Heart left ventricle (tissue), 16 donors: ENCODE results near the gene OR4N5. TPM values are rescaled to one million over a fixed set of nuclear protein-coding genes. Genes with fewer than 3 reads are reported as not detected.
"Not testable (repeated sequence)": the region's sequence is repeated elsewhere in the genome, so short reads cannot be mapped to it uniquely, and the experiment has no call there.

Experiments
- ATAC-seq, 4 donors: fragments of 200-7000 bp; cut with Tn5 transposase; one replicate each; pipeline ENCODE4 v1.9.1; 2020 to 2022; ENCODE audit warnings: moderate library complexity in 4 of 4, mild to moderate bottlenecking in 3 of 4, moderate number of reproducible peaks in 1 of 4
- DNase-seq, 5 donors: peaks; one replicate each; pipeline ENCODE4 v3.0.0-alpha.2; 2020
- H3K27ac ChIP-seq, 12 donors: fragments of 200-600 bp; sonication (generic) in 4 of 12; one replicate each; pipeline versions ENCODE4 v1.5.0 to v1.8.0; 2016 to 2022; ENCODE audit warnings: mild to moderate bottlenecking in 2 of 12
- H3K27me3 ChIP-seq, 9 donors: fragments of 200-600 bp; sonication (generic) in 2 of 9; one replicate each; pipeline versions ENCODE4 v1.5.1 to v1.8.0; 2016 to 2022; ENCODE audit warnings: mild to moderate bottlenecking in 3 of 9
- H3K36me3 ChIP-seq, 9 donors: fragments of 200-600 bp; sonication (generic) in 2 of 9; one replicate each; pipeline versions ENCODE4 v1.5.0 to v1.8.0; 2018 to 2022; ENCODE audit warnings: mild to moderate bottlenecking in 2 of 9
- H3K4me1 ChIP-seq, 12 donors: fragments of 200-600 bp; sonication (generic) in 4 of 12; one replicate each; pipeline versions ENCODE4 v1.5.0 to v1.8.0; 2016 to 2022; ENCODE audit warnings: mild to moderate bottlenecking in 3 of 12
- H3K4me3 ChIP-seq, 12 donors: fragments of 200-600 bp; sonication (generic) in 4 of 12; one replicate each; pipeline versions ENCODE4 v1.5.0 to v1.8.0; 2017 to 2022; ENCODE audit warnings: mild to moderate bottlenecking in 9 of 12, moderate library complexity in 4 of 12
- H3K9me3 ChIP-seq, 12 donors: fragments of 200-600 bp; sonication (generic) in 4 of 12; one replicate each; pipeline versions ENCODE4 v1.5.0 to v1.8.0; 2016 to 2022; ENCODE audit warnings: mild to moderate bottlenecking in 1 of 12
- CTCF ChIP-seq, 12 donors: fragments of 200-600 bp; sonication (generic) in 4 of 12; IDR thresholded peaks; one replicate each; pipeline versions ENCODE4 v1.5.0 to v1.8.0; 2018 to 2022; ENCODE audit warnings: antibody characterized with exemption in 12 of 12, mild to moderate bottlenecking in 5 of 12
- POLR2A ChIP-seq, 2 donors: fragments of 450-650 bp; IDR thresholded peaks; one replicate each; pipeline ENCODE4 v1.6.1; 2017; ENCODE audit warnings: antibody characterized with exemption in 2 of 2, mild to moderate bottlenecking in 2 of 2, moderate library complexity in 2 of 2
- WGBS, 4 donors: extraction: QIAGEN DNeasy Blood & Tissue Kit in 2 of 4; methylation state at CpG; one replicate each; pipeline versions ENCODE4 v1.1.5 to v1.1.7; 2013 to 2018; 5-methylcytosine and 5-hydroxymethylcytosine counted together
- intact Hi-C, 10 donors: fragments of 100-400 bp; cut with DNase I; formaldehyde crosslinking; loops; one replicate each; pipeline versions ENCODE4 v1.11.1 to v1.14.2; 2022
- polyA plus RNA-seq, 2 donors: library from polyadenylated mRNA; stranded (reverse); fragments of 200-250 nt; gene quantifications; one replicate each; pipeline ENCODE4 v1.2.3, GENCODE V29; 2013
- total RNA-seq, 9 donors: library from RNA; depleted of rRNA in 2 of 9; stranded (reverse); fragments of >200 nt in 2 of 9; fragmentation: NEBNext Ultra II Directional in 3 of 9; extraction: Animal tissue kit (Norgen Biotek cat#: 25700) in 3 of 9; gene quantifications; one replicate each; pipeline versions ENCODE4 v1.1.0 to v1.2.4, GENCODE V29; 2016 to 2023
- donor health status: ischemic (EF 13 %, LVEDD 7.1; RV severe dilation, severe dysfunction).
- donor health status: healthy with polysubstance abuse.
- donor health status: DM: no; HTN: yes; CAD: no.
- donor health status: DM: no; HTN: no; CAD: no.
- donor health status: ischemic (EF 25% LVEDD 6.9; RV normal size, moderate dysfunction).
- donor health status: ischemic (EF 25% LVEDD 5.7; RV mildly dilated, moderate dysfunction).
- donor health status: healthy.
- donor health status: DM: yes; HTN: yes; CAD: no.
- donor health status: ischemic (EF 35%, LVEDD 5.7; RV mildly dilated, moderate dysfunction).
- donor health status: nonischemic (EF 11% LVEDD 7.7; RV severe dilation, severe dysfunction).
- donor health status: DM: yes; HTN: yes; CAD: no.
- donor health status: PGD.
- donor health status: ischemic (EF 29% LVEDD 5.4; RV normal size, mild dysfunction).
- donor health status: nonischemic (EF 23%, LVEDD 6.1; RV moderate dilation, normal function).

OR4N5 gene
- total and polyA plus RNA-seq, 11 donors, result not detected

GRCh38 chr14:20143911-20144310 lies 5.3 kb downstream of the OR4N5 start:
- Histone ChIP-seq H3K4me1 (no peaks in the 10 kb centered on the region), H3K9me3 (peaks cover 0 to 5% (median 0%) of the 10 kb centered on the region in 12 donors), H3K27ac (no peak overlapping the region), H3K4me3 (no peak overlapping the region), H3K36me3 (no peaks in the 10 kb centered on the region), H3K27me3 (no peaks in the 10 kb centered on the region)
- WGBS, 4 donors, result 19 to 38% (median 23%) methylated on average over 7 of the region's 7 CpGs
- intact Hi-C loops, result no loop called here
- DNase-seq (no peak), ATAC-seq (no peak)
- TF ChIP-seq CTCF (IDR thresholded peaks at IDR 0.05), result no peak
- no peak for TF ChIP-seq POLR2A (IDR thresholded peaks at IDR 0.05)

GRCh38 chr14:20144820-20145219 lies 6.2 kb downstream of the OR4N5 start:
- Histone ChIP-seq H3K27me3 (no peaks in the 10 kb centered on the region), H3K9me3 (peaks cover 0 to 9% (median 0%) of the 10 kb centered on the region in 12 donors), H3K4me3 (no peak overlapping the region), H3K27ac (no peak overlapping the region), H3K36me3 (no peaks in the 10 kb centered on the region), H3K4me1 (no peaks in the 10 kb centered on the region)
- ATAC-seq (no peak), DNase-seq (no peak)
- 43 to 49% (median 44%) methylated on average over 1 of the region's 1 CpG for WGBS, 4 donors
- TF ChIP-seq POLR2A (IDR thresholded peaks at IDR 0.05), result no peak
- TF ChIP-seq CTCF (IDR thresholded peaks at IDR 0.05), result no peak
- intact Hi-C loops, result no loop called here

GRCh38 chr14:20164462-20164861 lies 25.8 kb downstream of the OR4N5 start:
- no peak for ATAC-seq
- TF ChIP-seq POLR2A (IDR thresholded peaks at IDR 0.05) (no peak), CTCF (IDR thresholded peaks at IDR 0.05) (no peak)
- Histone ChIP-seq H3K36me3 (no peaks in the 10 kb centered on the region), H3K27me3 (no peaks in the 10 kb centered on the region), H3K4me3 (no peak overlapping the region), H3K9me3 (peaks cover 0 to 34% (median 13%) of the 10 kb centered on the region in 12 donors), H3K27ac (no peak overlapping the region), H3K4me1 (no peaks in the 10 kb centered on the region)
- DNase-seq, result no peak
- intact Hi-C loops, result no loop called here

- intact Hi-C loops, result no loop called here
- DNase-seq (no peak), ATAC-seq (no peak)
- Histone ChIP-seq H3K9me3 (peaks cover 0 to 33% (median 13%) of the 10 kb centered on the region in 12 donors), H3K4me3 (no peak overlapping the region), H3K27me3 (no peaks in the 10 kb centered on the region), H3K27ac (no peak overlapping the region), H3K4me1 (no peaks in the 10 kb centered on the region), H3K36me3 (no peaks in the 10 kb centered on the region)
- TF ChIP-seq POLR2A (IDR thresholded peaks at IDR 0.05) (no peak), CTCF (IDR thresholded peaks at IDR 0.05) (no peak)
These were observed 28.5 kb downstream of the OR4N5 start for GRCh38 chr14:20167091-20167490.

- H3K27me3 ChIP-seq, H3K36me3 ChIP-seq, H3K4me3 ChIP-seq, intact Hi-C loops, H3K27ac ChIP-seq, DNase-seq, H3K4me1 ChIP-seq, H3K9me3 ChIP-seq, ATAC-seq: not testable (repeated sequence)
These were observed 31.2 kb downstream of the OR4N5 start for GRCh38 chr14:20169852-20170251.

- intact Hi-C loops, ATAC-seq, H3K36me3 ChIP-seq, H3K27me3 ChIP-seq, H3K4me1 ChIP-seq, H3K9me3 ChIP-seq, DNase-seq, H3K4me3 ChIP-seq, H3K27ac ChIP-seq: not testable (repeated sequence)
These were observed 35.6 kb downstream of the OR4N5 start for GRCh38 chr14:20174205-20174604.
